ENCODE results near the gene CCL2.
"Not testable (repeated sequence)": the region's sequence is repeated elsewhere in the genome, so short reads cannot be mapped to it uniquely, and the experiment has no call there.

The CCL2 gene

DNA sequence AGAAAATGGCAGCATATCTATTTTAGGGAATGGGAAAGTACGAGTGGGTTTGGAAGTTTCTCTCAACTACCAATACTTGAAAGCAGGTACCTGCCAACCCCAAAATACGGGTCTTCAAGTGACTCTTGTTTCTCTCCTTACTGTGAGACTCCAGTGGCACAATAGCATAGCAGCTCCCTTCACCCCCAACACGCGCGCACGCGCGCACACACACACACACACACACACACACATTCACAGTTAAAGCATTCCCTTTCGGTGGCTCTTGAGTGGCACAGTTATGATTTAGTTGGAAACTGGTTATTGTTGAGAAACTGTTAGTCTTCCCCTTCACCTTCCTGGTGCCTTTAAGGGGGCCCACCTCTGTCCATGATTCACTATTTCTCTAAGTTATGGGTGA lies 30.0 kb upstream of the CCL2 start:
- no peak overlapping the region for H3K27ac ChIP-seq (ENCODE audit: low read depth in 2 of 2, low read length in 2 of 2)
- H3K9ac ChIP-seq (ENCODE audit: low read depth in 1 of 2, low read length in 2 of 2): no peak overlapping the region
- H3K9me3 ChIP-seq (ENCODE audit: control insufficient read depth in 2 of 2, low read length in 2 of 2): no peaks in the 10 kb centered on the region
- H3K27me3 ChIP-seq (ENCODE audit: control insufficient read depth in 2 of 2, insufficient read depth in 2 of 2, low read length in 2 of 2): no peaks in the 10 kb centered on the region
- no peaks in the 10 kb centered on the region for H3K36me3 ChIP-seq (ENCODE audit: control insufficient read depth in 2 of 2, insufficient read depth in 2 of 2, low read length in 2 of 2)
- no peak overlapping the region for H3K4me3 ChIP-seq (ENCODE audit: low read length in 2 of 2)
- no peaks in the 10 kb centered on the region for H3K4me1 ChIP-seq (ENCODE audit: control insufficient read depth in 2 of 2, insufficient read depth in 2 of 2, low read length in 2 of 2)

DNA sequence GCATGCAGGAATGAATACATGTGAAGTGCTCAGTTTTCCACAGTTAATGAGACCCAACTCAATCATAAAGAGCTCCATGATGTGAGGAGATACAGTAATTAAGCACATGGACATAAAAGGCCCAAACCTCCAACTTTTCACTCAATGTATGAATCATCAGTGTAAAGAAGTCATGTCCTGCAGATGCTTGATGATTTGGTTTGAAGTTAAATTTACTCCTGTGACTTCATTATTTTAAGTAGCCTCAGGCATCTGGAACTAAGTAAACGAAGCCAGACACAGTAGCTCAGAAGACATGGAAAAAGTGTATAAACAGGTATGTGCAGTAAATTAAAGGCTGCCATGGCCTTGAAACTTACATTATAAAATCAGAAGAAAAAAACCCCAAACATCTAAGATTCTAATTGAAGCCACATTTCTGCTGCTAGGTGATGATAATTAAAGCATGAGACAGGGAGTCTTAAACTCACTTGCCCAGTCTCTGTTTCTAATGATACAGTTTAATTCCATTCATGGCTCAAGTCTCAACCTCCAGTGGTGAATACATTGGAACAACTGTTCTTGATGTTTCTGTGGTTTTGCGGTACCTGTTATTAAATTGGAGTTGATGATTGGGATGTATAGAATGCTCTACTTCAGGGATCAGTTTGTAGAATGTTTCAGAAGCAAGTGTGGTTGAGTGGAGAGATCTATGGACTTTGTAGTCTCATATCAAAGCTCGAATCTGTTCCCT lies 28.9 kb upstream of the CCL2 start:
- Histone ChIP-seq H3K9ac (ENCODE audit: low read depth in 1 of 2, low read length in 2 of 2) (no peak overlapping the region), H3K27me3 (ENCODE audit: control insufficient read depth in 2 of 2, insufficient read depth in 2 of 2, low read length in 2 of 2) (no peaks in the 10 kb centered on the region), H3K9me3 (ENCODE audit: control insufficient read depth in 2 of 2, low read length in 2 of 2) (no peaks in the 10 kb centered on the region), H3K36me3 (ENCODE audit: control insufficient read depth in 2 of 2, insufficient read depth in 2 of 2, low read length in 2 of 2) (no peaks in the 10 kb centered on the region), H3K4me3 (ENCODE audit: low read length in 2 of 2) (no peak overlapping the region), H3K27ac (ENCODE audit: low read depth in 2 of 2, low read length in 2 of 2) (no peak overlapping the region), H3K4me1 (ENCODE audit: control insufficient read depth in 2 of 2, insufficient read depth in 2 of 2, low read length in 2 of 2) (no peaks in the 10 kb centered on the region)

DNA sequence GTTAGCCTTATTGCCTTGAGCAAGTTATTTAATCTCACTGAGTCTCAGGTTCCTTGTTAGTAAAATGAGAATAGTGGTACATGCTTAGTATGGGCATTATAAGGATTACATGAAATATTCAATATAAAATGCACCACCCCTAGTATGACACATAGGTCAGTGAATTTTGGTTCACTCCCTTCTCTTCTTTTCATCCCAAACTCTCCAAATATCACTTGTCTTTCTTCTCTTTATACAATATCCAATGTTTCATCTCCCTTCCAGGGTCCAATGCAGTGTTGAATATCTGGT lies 28.4 kb upstream of the CCL2 start:
- Histone ChIP-seq H3K4me1 (ENCODE audit: control insufficient read depth in 2 of 2, insufficient read depth in 2 of 2, low read length in 2 of 2) (no peaks in the 10 kb centered on the region), H3K36me3 (ENCODE audit: control insufficient read depth in 2 of 2, insufficient read depth in 2 of 2, low read length in 2 of 2) (no peaks in the 10 kb centered on the region), H3K27ac (ENCODE audit: low read depth in 2 of 2, low read length in 2 of 2) (no peak overlapping the region), H3K4me3 (ENCODE audit: low read length in 2 of 2) (no peak overlapping the region), H3K9me3 (ENCODE audit: control insufficient read depth in 2 of 2, low read length in 2 of 2) (no peaks in the 10 kb centered on the region), H3K27me3 (ENCODE audit: control insufficient read depth in 2 of 2, insufficient read depth in 2 of 2, low read length in 2 of 2) (no peaks in the 10 kb centered on the region), H3K9ac (ENCODE audit: low read depth in 1 of 2, low read length in 2 of 2) (no peak overlapping the region)

DNA sequence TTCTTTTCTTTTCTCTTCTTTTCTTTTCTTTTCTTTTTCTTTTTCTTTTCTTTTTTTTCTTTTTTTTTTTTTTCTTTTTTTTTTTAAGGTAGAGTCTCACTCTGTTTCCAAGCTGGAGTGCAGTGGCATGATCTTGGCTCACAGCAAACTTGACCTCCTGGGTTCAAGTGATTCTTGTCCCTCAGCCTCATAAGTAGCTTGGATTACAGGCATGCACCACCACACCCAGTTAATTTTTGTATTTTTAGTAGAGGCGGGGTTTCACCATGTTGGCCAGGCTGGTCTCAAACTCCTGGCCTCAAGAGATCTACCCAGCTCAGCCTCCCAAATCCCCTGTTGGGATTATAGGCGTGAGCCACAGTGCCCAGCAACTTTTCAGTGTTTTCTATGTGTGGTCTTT lies 27.8 kb upstream of the CCL2 start:
- not testable (repeated sequence) for H3K27ac ChIP-seq (ENCODE audit: low read depth in 2 of 2, low read length in 2 of 2); H3K4me3 ChIP-seq (ENCODE audit: low read length in 2 of 2); H3K36me3 ChIP-seq (ENCODE audit: control insufficient read depth in 2 of 2, insufficient read depth in 2 of 2, low read length in 2 of 2)

DNA sequence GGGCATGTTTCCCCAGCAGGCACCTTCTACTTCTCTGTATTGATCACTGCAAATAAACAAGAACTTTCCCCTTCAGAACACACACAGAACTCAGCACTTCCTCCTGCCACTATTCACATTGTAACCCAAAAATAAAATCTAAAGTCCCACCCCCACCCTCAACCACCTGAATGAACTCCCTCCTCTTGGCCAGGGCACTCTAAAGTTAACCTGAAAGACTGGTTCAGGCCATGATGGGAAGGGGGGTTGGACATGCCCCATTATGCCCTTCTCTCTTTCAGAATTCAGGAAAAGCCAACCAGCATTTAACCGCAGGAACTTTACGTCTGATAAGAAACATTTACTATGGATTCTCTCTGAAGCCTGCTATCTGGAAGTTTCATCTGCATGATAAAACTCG lies 27.4 kb upstream of the CCL2 start:
- Histone ChIP-seq H3K9me3 (ENCODE audit: control insufficient read depth in 2 of 2, low read length in 2 of 2) (no peaks in the 10 kb centered on the region), H3K4me1 (ENCODE audit: control insufficient read depth in 2 of 2, insufficient read depth in 2 of 2, low read length in 2 of 2) (no peaks in the 10 kb centered on the region), H3K9ac (ENCODE audit: low read depth in 1 of 2, low read length in 2 of 2) (no peak overlapping the region), H3K4me3 (ENCODE audit: low read length in 2 of 2) (no peak overlapping the region), H3K36me3 (ENCODE audit: control insufficient read depth in 2 of 2, insufficient read depth in 2 of 2, low read length in 2 of 2) (no peaks in the 10 kb centered on the region), H3K27ac (ENCODE audit: low read depth in 2 of 2, low read length in 2 of 2) (no peak overlapping the region), H3K27me3 (ENCODE audit: control insufficient read depth in 2 of 2, insufficient read depth in 2 of 2, low read length in 2 of 2) (no peaks in the 10 kb centered on the region)

More for the DNA sequence above, 27.8 kb upstream of the CCL2 start:
- H3K9ac ChIP-seq (ENCODE audit: low read depth in 1 of 2, low read length in 2 of 2); H3K27me3 ChIP-seq (ENCODE audit: control insufficient read depth in 2 of 2, insufficient read depth in 2 of 2, low read length in 2 of 2); H3K9me3 ChIP-seq (ENCODE audit: control insufficient read depth in 2 of 2, low read length in 2 of 2); H3K4me1 ChIP-seq (ENCODE audit: control insufficient read depth in 2 of 2, insufficient read depth in 2 of 2, low read length in 2 of 2): not testable (repeated sequence)

DNA sequence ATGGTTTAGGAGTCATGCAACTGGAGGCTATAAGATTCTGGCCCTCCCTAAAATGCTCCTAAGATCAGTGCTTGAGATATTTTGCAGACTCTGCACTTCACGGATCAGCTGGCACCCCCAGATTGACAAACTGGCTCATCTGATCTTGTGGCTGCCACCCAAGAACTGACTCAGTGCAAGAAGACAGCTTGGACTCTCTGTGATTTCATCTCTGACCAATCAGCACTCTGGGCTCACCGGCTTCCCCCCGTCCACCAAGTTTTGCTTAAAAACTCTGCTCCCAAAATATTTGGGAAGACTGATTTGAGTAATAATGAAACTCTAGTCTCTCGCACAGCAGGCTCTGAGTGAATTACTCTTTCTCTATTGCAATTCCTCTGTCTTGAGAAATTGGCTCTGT lies 26.3 kb upstream of the CCL2 start:
- Histone ChIP-seq H3K4me3 (ENCODE audit: low read length in 2 of 2) (no peak overlapping the region), H3K27ac (ENCODE audit: low read depth in 2 of 2, low read length in 2 of 2) (no peak overlapping the region), H3K9me3 (ENCODE audit: control insufficient read depth in 2 of 2, low read length in 2 of 2) (no peaks in the 10 kb centered on the region), H3K9ac (ENCODE audit: low read depth in 1 of 2, low read length in 2 of 2) (no peak overlapping the region), H3K4me1 (ENCODE audit: control insufficient read depth in 2 of 2, insufficient read depth in 2 of 2, low read length in 2 of 2) (no peaks in the 10 kb centered on the region), H3K36me3 (ENCODE audit: control insufficient read depth in 2 of 2, insufficient read depth in 2 of 2, low read length in 2 of 2) (no peaks in the 10 kb centered on the region), H3K27me3 (ENCODE audit: control insufficient read depth in 2 of 2, insufficient read depth in 2 of 2, low read length in 2 of 2) (no peaks in the 10 kb centered on the region)

DNA sequence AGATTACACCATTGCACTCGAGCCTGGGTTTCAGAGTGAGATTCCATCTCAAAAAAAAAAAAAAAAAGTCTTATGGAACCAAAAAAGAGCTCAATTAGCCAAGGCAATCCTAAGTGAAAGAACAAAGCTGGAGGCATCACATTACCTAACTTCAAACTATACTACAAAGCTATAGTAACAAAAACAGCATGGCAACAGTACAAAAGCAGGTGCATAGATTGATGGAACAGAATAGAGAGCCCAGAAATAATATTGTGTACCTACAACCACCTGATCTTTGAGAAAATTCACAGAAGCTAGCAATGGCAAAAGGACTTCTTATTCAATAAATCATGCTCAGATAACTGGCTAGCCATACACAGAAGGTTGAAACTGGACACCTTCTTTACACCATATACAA lies 24.7 kb upstream of the CCL2 start:
- Histone ChIP-seq H3K9ac (ENCODE audit: low read depth in 1 of 2, low read length in 2 of 2) (no peak overlapping the region), H3K36me3 (ENCODE audit: control insufficient read depth in 2 of 2, insufficient read depth in 2 of 2, low read length in 2 of 2) (no peaks in the 10 kb centered on the region), H3K4me3 (ENCODE audit: low read length in 2 of 2) (no peak overlapping the region), H3K9me3 (ENCODE audit: control insufficient read depth in 2 of 2, low read length in 2 of 2) (no peaks in the 10 kb centered on the region), H3K4me1 (ENCODE audit: control insufficient read depth in 2 of 2, insufficient read depth in 2 of 2, low read length in 2 of 2) (peaks cover 3 to 5% of the 10 kb centered on the region in 2 donors), H3K27me3 (ENCODE audit: control insufficient read depth in 2 of 2, insufficient read depth in 2 of 2, low read length in 2 of 2) (no peaks in the 10 kb centered on the region), H3K27ac (ENCODE audit: low read depth in 2 of 2, low read length in 2 of 2) (no peak overlapping the region)

DNA sequence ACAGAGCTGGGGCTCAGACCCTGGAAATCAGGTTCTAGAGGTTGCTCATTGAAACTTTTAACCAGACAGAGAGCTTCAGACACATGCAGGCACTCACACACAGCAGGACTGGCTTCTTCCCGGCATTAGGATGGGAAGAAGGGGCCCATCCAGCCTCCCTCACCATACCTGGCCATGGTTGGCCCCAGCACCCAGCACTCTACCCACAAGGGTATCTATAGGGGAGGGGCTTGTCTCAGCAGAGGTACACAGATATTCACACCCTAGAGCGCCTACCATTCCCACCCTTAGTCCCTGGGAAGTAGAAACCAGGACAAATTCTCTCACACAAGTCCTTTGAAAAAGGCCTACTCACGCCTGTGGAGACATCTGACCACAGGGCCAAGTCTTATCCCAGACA lies 20.5 kb upstream of the CCL2 start:
- peak overlapping the region in 1 of 2 donors; percentile 10 for H3K27ac ChIP-seq (ENCODE audit: low read depth in 2 of 2, low read length in 2 of 2)
- H3K27me3 ChIP-seq (ENCODE audit: control insufficient read depth in 2 of 2, insufficient read depth in 2 of 2, low read length in 2 of 2): no peaks in the 10 kb centered on the region
- no peak overlapping the region for H3K4me3 ChIP-seq (ENCODE audit: low read length in 2 of 2)
- H3K9me3 ChIP-seq (ENCODE audit: control insufficient read depth in 2 of 2, low read length in 2 of 2): no peaks in the 10 kb centered on the region
- H3K9ac ChIP-seq (ENCODE audit: low read depth in 1 of 2, low read length in 2 of 2): no peak overlapping the region
- no peaks in the 10 kb centered on the region for H3K36me3 ChIP-seq (ENCODE audit: control insufficient read depth in 2 of 2, insufficient read depth in 2 of 2, low read length in 2 of 2)
- H3K4me1 ChIP-seq (ENCODE audit: control insufficient read depth in 2 of 2, insufficient read depth in 2 of 2, low read length in 2 of 2): peaks cover 5 to 9% of the 10 kb centered on the region in 2 donors

DNA sequence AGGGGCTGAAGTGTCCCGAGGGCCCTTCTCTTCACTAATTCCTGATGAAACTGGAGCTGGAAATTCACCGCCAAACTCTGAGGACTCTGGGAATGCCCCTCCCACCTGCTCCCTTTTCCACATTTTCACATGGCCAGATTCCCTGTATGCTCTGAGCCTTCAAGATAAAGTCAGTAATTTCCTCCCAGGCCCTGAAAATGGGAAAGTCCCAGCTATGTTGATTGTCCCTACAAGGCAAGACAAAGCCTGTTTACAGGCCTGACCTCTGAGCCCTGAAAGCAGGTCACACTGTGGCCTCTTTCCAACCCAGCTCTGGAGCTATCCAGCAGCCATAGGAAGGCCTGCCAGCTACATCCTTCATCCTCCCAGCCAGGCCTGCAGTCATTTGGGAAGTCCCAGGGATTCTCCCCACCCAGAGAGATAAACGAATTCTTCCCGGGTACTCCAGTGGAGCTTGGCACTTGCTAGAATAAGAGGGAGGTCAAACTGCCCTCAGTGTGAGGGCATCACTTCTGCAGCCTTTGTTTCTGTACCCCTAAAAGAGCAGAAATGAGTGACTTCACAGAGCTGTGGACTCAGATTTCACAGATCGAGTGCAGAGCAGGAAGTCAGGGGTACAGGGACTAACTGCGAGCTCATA lies 19.6 kb upstream of the CCL2 start:
- Histone ChIP-seq H3K36me3 (ENCODE audit: control insufficient read depth in 2 of 2, insufficient read depth in 2 of 2, low read length in 2 of 2) (no peaks in the 10 kb centered on the region), H3K4me1 (ENCODE audit: control insufficient read depth in 2 of 2, insufficient read depth in 2 of 2, low read length in 2 of 2) (peaks cover 5 to 9% of the 10 kb centered on the region in 2 donors), H3K27ac (ENCODE audit: low read depth in 2 of 2, low read length in 2 of 2) (peak overlapping the region; percentile 10 to 24), H3K9me3 (ENCODE audit: control insufficient read depth in 2 of 2, low read length in 2 of 2) (no peaks in the 10 kb centered on the region), H3K27me3 (ENCODE audit: control insufficient read depth in 2 of 2, insufficient read depth in 2 of 2, low read length in 2 of 2) (no peaks in the 10 kb centered on the region), H3K4me3 (ENCODE audit: low read length in 2 of 2) (no peak overlapping the region), H3K9ac (ENCODE audit: low read depth in 1 of 2, low read length in 2 of 2) (no peak overlapping the region)

DNA sequence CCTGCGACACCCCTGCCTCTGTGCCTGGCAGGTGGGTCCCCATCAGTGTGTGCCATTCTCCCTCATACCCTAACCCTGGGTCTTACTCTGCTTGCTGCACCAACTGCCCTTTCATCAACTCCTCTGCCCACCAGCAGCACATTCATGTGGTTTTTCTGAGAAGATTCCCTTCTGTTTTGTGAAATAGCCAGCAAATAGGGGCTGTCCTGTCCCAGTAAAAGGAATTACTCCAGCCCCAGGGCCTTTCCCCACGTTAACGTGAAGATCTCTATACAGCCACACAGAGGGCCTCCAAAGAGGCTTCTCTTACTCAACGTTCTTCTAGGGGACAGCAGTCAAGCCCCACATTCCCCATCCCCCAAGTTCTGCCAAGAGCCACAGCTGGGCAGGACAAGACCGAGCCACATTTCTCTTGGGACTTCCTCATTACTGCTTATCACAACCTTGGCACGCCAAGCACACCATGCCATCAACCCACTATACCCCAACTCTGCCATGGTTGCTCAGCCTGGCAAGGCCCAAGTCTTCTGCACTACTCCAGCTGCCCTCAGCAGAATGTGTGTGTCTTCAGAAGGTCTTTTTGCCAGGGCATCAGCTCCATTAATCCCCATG lies 18.7 kb upstream of the CCL2 start:
- Histone ChIP-seq H3K4me1 (ENCODE audit: control insufficient read depth in 2 of 2, insufficient read depth in 2 of 2, low read length in 2 of 2) (peaks cover 5 to 9% of the 10 kb centered on the region in 2 donors), H3K36me3 (ENCODE audit: control insufficient read depth in 2 of 2, insufficient read depth in 2 of 2, low read length in 2 of 2) (no peaks in the 10 kb centered on the region), H3K9me3 (ENCODE audit: control insufficient read depth in 2 of 2, low read length in 2 of 2) (no peaks in the 10 kb centered on the region), H3K4me3 (ENCODE audit: low read length in 2 of 2) (no peak overlapping the region), H3K27ac (ENCODE audit: low read depth in 2 of 2, low read length in 2 of 2) (no peak overlapping the region), H3K27me3 (ENCODE audit: control insufficient read depth in 2 of 2, insufficient read depth in 2 of 2, low read length in 2 of 2) (no peaks in the 10 kb centered on the region), H3K9ac (ENCODE audit: low read depth in 1 of 2, low read length in 2 of 2) (no peak overlapping the region)
